ENCODE measurements around the gene ADSS1. TPM values are rescaled to one million over a fixed set of nuclear protein-coding genes. Genes with fewer than 3 reads are reported as not detected.

ADSS1 gene
- total RNA-seq, 2 donors from 2014 or later = 18.3 to 44.4 TPM

GRCh38 chr14:104717137-104717536, 6.9 kb upstream of the ADSS1 start:
- no peaks in the 10 kb centered on the region for H3K9me3 ChIP-seq
- intact Hi-C loops (cut with DNase I) = no loop called here
- TF ChIP-seq POLR2A (IDR thresholded peaks at IDR 0.05) = no peak
- TF ChIP-seq POLR2AphosphoS5 (IDR thresholded peaks at IDR 0.05) = no peak
- no peak for TF ChIP-seq CTCF (IDR thresholded peaks at IDR 0.05)
- H3K36me3 ChIP-seq = peaks cover 0 to 3% of the 10 kb centered on the region in 2 donors
- no peak overlapping the region for H3K27ac ChIP-seq
- no peaks in the 10 kb centered on the region for H3K27me3 ChIP-seq (replicated peaks; ENCODE audit: insufficient read depth)
- H3K4me1 ChIP-seq (replicated peaks) = no peaks in the 10 kb centered on the region
- WGBS = 80% methylated on average over 22 of the region's 22 CpGs
- H3K4me3 ChIP-seq = no peak overlapping the region
- DNase-seq (ENCODE audit: low spot score) = no peak

GRCh38 chr14:104717646-104718045, 6.4 kb upstream of the ADSS1 start:
- Histone ChIP-seq H3K27me3 (replicated peaks; ENCODE audit: insufficient read depth) (no peaks in the 10 kb centered on the region), H3K4me1 (replicated peaks) (no peaks in the 10 kb centered on the region), H3K36me3 (peaks cover 0 to 3% of the 10 kb centered on the region in 2 donors), H3K27ac (no peak overlapping the region), H3K4me3 (no peak overlapping the region), H3K9me3 (no peaks in the 10 kb centered on the region)
- whole genome bisulfite sequencing = 76% methylated on average over 20 of the region's 20 CpGs
- TF ChIP-seq POLR2A (IDR thresholded peaks at IDR 0.05) = no peak
- no peak for TF ChIP-seq CTCF (IDR thresholded peaks at IDR 0.05)
- TF ChIP-seq POLR2AphosphoS5 (IDR thresholded peaks at IDR 0.05) = no peak
- DNase-seq (ENCODE audit: low spot score) = no peak
- intact Hi-C loops (cut with DNase I) = no loop called here

GRCh38 chr14:104718147-104718546, 5.9 kb upstream of the ADSS1 start:
- H3K36me3 ChIP-seq = peaks cover 0 to 3% of the 10 kb centered on the region in 2 donors
- H3K27ac ChIP-seq = no peak overlapping the region
- no peak for TF ChIP-seq CTCF (IDR thresholded peaks at IDR 0.05)
- intact Hi-C loops (cut with DNase I) = no loop called here
- H3K4me1 ChIP-seq (replicated peaks) = no peaks in the 10 kb centered on the region
- no peaks in the 10 kb centered on the region for H3K27me3 ChIP-seq (replicated peaks; ENCODE audit: insufficient read depth)
- no peak for DNase-seq (ENCODE audit: low spot score)
- no peaks in the 10 kb centered on the region for H3K9me3 ChIP-seq
- H3K4me3 ChIP-seq = no peak overlapping the region
- WGBS = 89% methylated on average over 10 of the region's 10 CpGs

- Histone ChIP-seq H3K27me3 (replicated peaks; ENCODE audit: insufficient read depth) (no peaks in the 10 kb centered on the region), H3K27ac (no peak overlapping the region), H3K4me1 (replicated peaks) (no peaks in the 10 kb centered on the region), H3K4me3 (no peak overlapping the region), H3K9me3 (no peaks in the 10 kb centered on the region), H3K36me3 (no peaks in the 10 kb centered on the region)
- no peak for DNase-seq (ENCODE audit: low spot score)
- intact Hi-C loops (cut with DNase I) = no loop called here
- TF ChIP-seq POLR2AphosphoS5 (IDR thresholded peaks at IDR 0.05) (no peak), POLR2A (IDR thresholded peaks at IDR 0.05) (no peak), CTCF (IDR thresholded peaks at IDR 0.05) (no peak)
- WGBS = 95% methylated on average over 8 of the region's 11 CpGs
Observed at GRCh38 chr14:104718871-104719270, 5.2 kb upstream of the ADSS1 start.

GRCh38 chr14:104719343-104719742, 4.7 kb upstream of the ADSS1 start:
- 82% methylated on average over 13 of the region's 15 CpGs for WGBS
- intact Hi-C loops (cut with DNase I) = no loop called here
- H3K36me3 ChIP-seq = no peaks in the 10 kb centered on the region
- DNase-seq (ENCODE audit: low spot score) = no peak
- H3K4me1 ChIP-seq (replicated peaks) = no peaks in the 10 kb centered on the region
- H3K4me3 ChIP-seq = no peak overlapping the region
- no peak overlapping the region for H3K27ac ChIP-seq
- H3K27me3 ChIP-seq (replicated peaks; ENCODE audit: insufficient read depth) = no peaks in the 10 kb centered on the region
- no peak for TF ChIP-seq POLR2AphosphoS5 (IDR thresholded peaks at IDR 0.05)
- no peak for TF ChIP-seq CTCF (IDR thresholded peaks at IDR 0.05)
- no peak for TF ChIP-seq POLR2A (IDR thresholded peaks at IDR 0.05)
- no peaks in the 10 kb centered on the region for H3K9me3 ChIP-seq
